Fibroblast of lung (primary cell): ENCODE results near the gene UBL7. TPM values are rescaled to one million over a fixed set of nuclear protein-coding genes. Genes with fewer than 3 reads are reported as not detected.

Experiments
- DNase-seq, 2 donors: peaks; one replicate each; pipeline versions ENCODE4 v3.0.0 to v3.0.0-alpha.2; 2010; ENCODE audit warnings: low read depth in 2 of 2
- H2AFZ ChIP-seq: 2 replicates; pipeline ENCODE4 v1.5.1; 2012; ENCODE audit warnings: low read length, control low read depth, inconsistent platforms
- H3K27ac ChIP-seq: 2 replicates; pipeline ENCODE4 v1.5.1; 2011; ENCODE audit warnings: low read length, control low read depth; ENCODE audit not compliant: insufficient read depth
- H3K27me3 ChIP-seq: 2 replicates; pipeline ENCODE4 v1.5.1; 2011; ENCODE audit warnings: mild to moderate bottlenecking, low read length; ENCODE audit not compliant: control insufficient read depth, insufficient read depth
- H3K36me3 ChIP-seq: 2 replicates; pipeline ENCODE4 v1.5.1; 2011; ENCODE audit warnings: low read length; ENCODE audit not compliant: control insufficient read depth, insufficient read depth
- H3K4me1 ChIP-seq: 2 replicates; pipeline ENCODE4 v1.5.1; 2011; ENCODE audit warnings: low read length; ENCODE audit not compliant: control insufficient read depth, insufficient read depth; ENCODE audit errors: extremely low read depth
- H3K4me2 ChIP-seq: 2 replicates; pipeline ENCODE4 v1.5.1; 2011; ENCODE audit warnings: low read length, control low read depth; ENCODE audit not compliant: insufficient read depth; ENCODE audit errors: extremely low read depth
- H3K4me3 ChIP-seq, 4 experiments: fragments of 200-600 bp in 1 of 4; sonication (generic) in 1 of 4; replicated peaks in 1 of 4; 2 replicates each; pipeline ENCODE4 v1.5.1; 2011 to 2016; ENCODE audit warnings: low read length in 4 of 4, low read depth in 3 of 4, mild to moderate bottlenecking in 3 of 4, control low read depth in 2 of 4, inconsistent platforms in 1 of 4, mixed read lengths in 1 of 4; ENCODE audit not compliant: insufficient read depth in 1 of 4; ENCODE audit errors: control extremely low read depth in 1 of 4
- H3K79me2 ChIP-seq: 2 replicates; pipeline ENCODE4 v1.5.1; 2012; ENCODE audit warnings: mild to moderate bottlenecking, low read length, inconsistent platforms; ENCODE audit not compliant: control insufficient read depth, insufficient read depth
- H3K9ac ChIP-seq: 2 replicates; pipeline ENCODE4 v1.5.1; 2011; ENCODE audit warnings: mild to moderate bottlenecking, low read length, control low read depth; ENCODE audit not compliant: insufficient read depth
- H3K9me3 ChIP-seq: 2 replicates; pipeline ENCODE4 v1.5.1; 2012; ENCODE audit warnings: low read depth, low read length; ENCODE audit not compliant: control insufficient read depth, insufficient read depth
- H4K20me1 ChIP-seq: 2 replicates; pipeline ENCODE4 v1.5.1; 2011; ENCODE audit warnings: low read length; ENCODE audit not compliant: control insufficient read depth, insufficient read depth; ENCODE audit errors: extremely low read depth
- CTCF ChIP-seq, 2 donors: IDR thresholded peaks in 1 of 2; conservative IDR thresholded peaks in 1 of 2; 1 replicate in 1 of 2; 2 replicates in 1 of 2; pipeline ENCODE4 v1.5.1; 2011 to 2012; ENCODE audit warnings: low read length in 2 of 2, control low read depth in 1 of 2, inconsistent platforms in 1 of 2, low read depth in 1 of 2, mild to moderate bottlenecking in 1 of 2
- EZH2 ChIP-seq: IDR thresholded peaks from 2 replicates; pipeline ENCODE4 v1.5.1; 2012; ENCODE audit warnings: low read length, control low read depth, mild to moderate bottlenecking; ENCODE audit errors: missing control alignments
- polyA plus RNA-seq, 2 donors: library from polyadenylated mRNA; depleted of rRNA in 1 of 2; stranded (reverse) in 1 of 2; unstranded in 1 of 2; fragments of >200 nt; gene quantifications; 2 replicates each; pipeline ENCODE4 v1.2.1, GENCODE V29; 2011 to 2012; ENCODE audit warnings: missing spikeins in 1 of 2
- total RNA-seq: library from RNA; depleted of rRNA; stranded (reverse); fragments of >200 nt; gene quantifications from 2 replicates; pipeline ENCODE4 v1.2.1, GENCODE V29; 2014

UBL7 gene
- total and polyA plus RNA-seq, 2 donors (not counting 1 experiment from before 2014, with no cell fraction given) = 31.9 to 36.8 TPM

- Histone ChIP-seq H3K4me1 (peaks cover 21% of the 10 kb centered on the region), H4K20me1 (no peaks in the 10 kb centered on the region), H3K4me3 (no peak overlapping the region)
Measured at GRCh38 chr15:74431116-74431515, 29.8 kb downstream of the UBL7 start.

GRCh38 chr15:74430510-74430951, 30.4 kb downstream of the UBL7 start:
- peaks cover 21% of the 10 kb centered on the region for H3K4me1 ChIP-seq
- H3K27me3 ChIP-seq = no peaks in the 10 kb centered on the region
- no peaks in the 10 kb centered on the region for H4K20me1 ChIP-seq
- H3K9ac ChIP-seq = no peak overlapping the region
- H2AFZ ChIP-seq = no peak overlapping the region
- H3K4me3 ChIP-seq = no peak overlapping the region
- peaks cover 73% of the 10 kb centered on the region for H3K79me2 ChIP-seq
- DNase-seq = no peak
- peak overlapping the region; percentile 7 for H3K4me2 ChIP-seq
- no peaks in the 10 kb centered on the region for H3K9me3 ChIP-seq
- no peaks in the 10 kb centered on the region for H3K36me3 ChIP-seq
- H3K27ac ChIP-seq = no peak overlapping the region
- TF ChIP-seq EZH2 (no peak), CTCF (conservative IDR thresholded peaks at IDR 0.05 in 1 of 2, IDR thresholded peaks at IDR 0.05 in 1 of 2; ENCODE audit: low read depth in 1 of 2, low read length in 2 of 2) (no peak)

More at GRCh38 chr15:74431116-74431515, 29.8 kb downstream of the UBL7 start:
- peak overlapping the region; percentile 7 for H3K4me2 ChIP-seq
- H2AFZ ChIP-seq = no peak overlapping the region
- DNase-seq = no peak
- H3K27me3 ChIP-seq = no peaks in the 10 kb centered on the region
- no peak for TF ChIP-seq EZH2
- no peak for TF ChIP-seq CTCF (conservative IDR thresholded peaks at IDR 0.05 in 1 of 2, IDR thresholded peaks at IDR 0.05 in 1 of 2; ENCODE audit: low read depth in 1 of 2, low read length in 2 of 2)
- H3K36me3 ChIP-seq = no peaks in the 10 kb centered on the region
- no peak overlapping the region for H3K9ac ChIP-seq
- no peaks in the 10 kb centered on the region for H3K9me3 ChIP-seq
- no peak overlapping the region for H3K27ac ChIP-seq
- peaks cover 70% of the 10 kb centered on the region for H3K79me2 ChIP-seq

- no peak for DNase-seq
- Histone ChIP-seq H3K79me2 (peaks cover 80% of the 10 kb centered on the region), H4K20me1 (no peaks in the 10 kb centered on the region), H3K36me3 (no peaks in the 10 kb centered on the region), H3K27me3 (no peaks in the 10 kb centered on the region), H3K9me3 (no peaks in the 10 kb centered on the region), H3K4me3 (no peak overlapping the region), H3K4me2 (no peak overlapping the region), H3K4me1 (peaks cover 21% of the 10 kb centered on the region), H2AFZ (no peak overlapping the region), H3K9ac (no peak overlapping the region), H3K27ac (no peak overlapping the region)
- TF ChIP-seq CTCF (conservative IDR thresholded peaks at IDR 0.05 in 1 of 2, IDR thresholded peaks at IDR 0.05 in 1 of 2; ENCODE audit: low read depth in 1 of 2, low read length in 2 of 2) = no peak
- TF ChIP-seq EZH2 = no peak
Measured at GRCh38 chr15:74429781-74430400, 31.1 kb downstream of the UBL7 start.
